ENCODE results near the gene DPEP1. TPM values are rescaled to one million over a fixed set of nuclear protein-coding genes. Genes with fewer than 3 reads are reported as not detected.

DPEP1 gene
- total and polyA plus RNA-seq, 2 experiments from 2014 or later, result 1.7 to 2.3 TPM

DNA sequence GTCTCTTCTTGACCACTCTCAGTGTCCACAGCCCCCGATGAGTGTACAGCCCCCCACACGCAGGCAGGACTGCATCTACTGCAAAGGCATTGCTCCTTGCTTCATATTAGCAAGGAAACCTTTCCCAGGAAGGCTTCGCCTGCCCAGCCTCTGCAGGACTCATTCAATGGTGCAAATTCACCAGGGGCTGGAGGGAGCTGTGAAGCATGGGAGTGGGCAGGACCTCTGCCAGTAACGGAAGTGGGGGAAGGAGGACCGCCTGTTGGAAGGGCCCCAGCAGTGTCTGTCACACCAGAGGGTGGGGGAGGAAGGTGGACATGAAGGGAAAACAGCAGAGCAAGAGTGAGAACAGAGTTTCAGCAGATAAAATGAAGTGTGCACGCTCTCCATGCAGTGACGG lies 46.7 kb downstream of the DPEP1 start (continued):
- TF ChIP-seq, protein P1, sequence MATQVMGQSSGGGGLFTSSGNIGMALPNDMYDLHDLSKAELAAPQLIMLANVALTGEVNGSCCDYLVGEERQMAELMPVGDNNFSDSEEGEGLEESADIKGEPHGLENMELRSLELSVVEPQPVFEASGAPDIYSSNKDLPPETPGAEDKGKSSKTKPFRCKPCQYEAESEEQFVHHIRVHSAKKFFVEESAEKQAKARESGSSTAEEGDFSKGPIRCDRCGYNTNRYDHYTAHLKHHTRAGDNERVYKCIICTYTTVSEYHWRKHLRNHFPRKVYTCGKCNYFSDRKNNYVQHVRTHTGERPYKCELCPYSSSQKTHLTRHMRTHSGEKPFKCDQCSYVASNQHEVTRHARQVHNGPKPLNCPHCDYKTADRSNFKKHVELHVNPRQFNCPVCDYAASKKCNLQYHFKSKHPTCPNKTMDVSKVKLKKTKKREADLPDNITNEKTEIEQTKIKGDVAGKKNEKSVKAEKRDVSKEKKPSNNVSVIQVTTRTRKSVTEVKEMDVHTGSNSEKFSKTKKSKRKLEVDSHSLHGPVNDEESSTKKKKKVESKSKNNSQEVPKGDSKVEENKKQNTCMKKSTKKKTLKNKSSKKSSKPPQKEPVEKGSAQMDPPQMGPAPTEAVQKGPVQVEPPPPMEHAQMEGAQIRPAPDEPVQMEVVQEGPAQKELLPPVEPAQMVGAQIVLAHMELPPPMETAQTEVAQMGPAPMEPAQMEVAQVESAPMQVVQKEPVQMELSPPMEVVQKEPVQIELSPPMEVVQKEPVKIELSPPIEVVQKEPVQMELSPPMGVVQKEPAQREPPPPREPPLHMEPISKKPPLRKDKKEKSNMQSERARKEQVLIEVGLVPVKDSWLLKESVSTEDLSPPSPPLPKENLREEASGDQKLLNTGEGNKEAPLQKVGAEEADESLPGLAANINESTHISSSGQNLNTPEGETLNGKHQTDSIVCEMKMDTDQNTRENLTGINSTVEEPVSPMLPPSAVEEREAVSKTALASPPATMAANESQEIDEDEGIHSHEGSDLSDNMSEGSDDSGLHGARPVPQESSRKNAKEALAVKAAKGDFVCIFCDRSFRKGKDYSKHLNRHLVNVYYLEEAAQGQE (IDR thresholded peaks at IDR 0.05; ENCODE audit: unreplicated experiment), result no peak
- no peak for TF ChIP-seq POLR2AphosphoS5 (IDR thresholded peaks at IDR 0.05; ENCODE audit: low read depth)

DNA sequence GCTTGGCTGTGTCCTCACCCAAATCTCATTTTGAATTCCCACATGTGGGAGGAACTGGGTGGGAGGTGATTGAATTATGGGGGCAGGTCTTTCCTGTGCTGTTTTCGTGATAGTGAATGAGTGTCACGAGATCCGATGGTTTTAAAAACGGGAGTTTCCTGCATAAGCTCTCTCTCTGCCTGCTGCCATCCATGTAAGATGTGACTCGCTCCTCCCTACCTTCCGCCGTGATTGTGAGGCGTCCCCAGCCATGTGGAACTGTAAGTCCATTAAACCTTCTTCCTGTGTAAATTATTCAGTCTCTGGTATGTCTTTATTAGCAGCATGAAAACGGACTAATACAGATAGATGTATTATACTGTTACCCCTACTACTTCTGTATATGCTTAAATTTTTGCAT lies 47.8 kb downstream of the DPEP1 start:
- 0 out of 2 replicates have a peak, but pooled peaks cover 4% of the 10 kb centered on the region for H4K20me1 ChIP-seq (replicated peaks; ENCODE audit: insufficient read depth)
- Mint-ChIP-seq H3K9me3 (peaks cover 15% of the 10 kb centered on the region), H3K27ac (no peak overlapping the region), H3K27me3 (ENCODE audit: insufficient read depth, low read depth, poor library complexity) (peaks cover 8% of the 10 kb centered on the region), H3K4me1 (peaks cover 8% of the 10 kb centered on the region), H3K36me3 (ENCODE audit: low read depth) (peaks cover 71% of the 10 kb centered on the region), H3K4me3 (no peak overlapping the region; the same call in 2 of the 3 replicates)
- no peak for DNase-seq (ENCODE audit: low spot score)
- no peak overlapping the region for H3K27ac ChIP-seq (ENCODE audit: low read depth)
- peaks cover 12% of the 10 kb centered on the region for H3K36me3 ChIP-seq (ENCODE audit: insufficient read depth)
- ATAC-seq, result no peak
- H3K4me3 ChIP-seq, result no peak overlapping the region
- no peak overlapping the region for H2AFZ ChIP-seq
- no peaks in the 10 kb centered on the region for H3K9me2 ChIP-seq (ENCODE audit: insufficient read depth)
- H3K27me3 ChIP-seq (ENCODE audit: insufficient read depth), result no peaks in the 10 kb centered on the region
- no peak overlapping the region for H3K4me2 ChIP-seq
- H3K79me2 ChIP-seq (replicated peaks; ENCODE audit: insufficient read depth), result peaks cover 26% of the 10 kb centered on the region
- no peaks in the 10 kb centered on the region for H3F3A ChIP-seq (replicated peaks; ENCODE audit: low read depth)
- peaks cover 7% of the 10 kb centered on the region; the same call in 1 of the 2 replicates for H3K4me1 ChIP-seq (ENCODE audit: insufficient read depth)
- TF ChIP-seq CREB1 (CRISPR knock-in tag; IDR thresholded peaks at IDR 0.05; ENCODE audit: low read depth), result no peak
- TF ChIP-seq EZH2phosphoT487 (IDR thresholded peaks at IDR 0.05; ENCODE audit: unreplicated experiment), result no peak
- no peak for TF ChIP-seq ZNF114 (CRISPR knock-in tag; IDR thresholded peaks at IDR 0.05)
- TF ChIP-seq, protein P1 (IDR thresholded peaks at IDR 0.05; ENCODE audit: unreplicated experiment), result no peak
- no peak for TF ChIP-seq EZH2 (IDR thresholded peaks at IDR 0.05; ENCODE audit: low read depth, unreplicated experiment)
- TF ChIP-seq, protein P2, sequence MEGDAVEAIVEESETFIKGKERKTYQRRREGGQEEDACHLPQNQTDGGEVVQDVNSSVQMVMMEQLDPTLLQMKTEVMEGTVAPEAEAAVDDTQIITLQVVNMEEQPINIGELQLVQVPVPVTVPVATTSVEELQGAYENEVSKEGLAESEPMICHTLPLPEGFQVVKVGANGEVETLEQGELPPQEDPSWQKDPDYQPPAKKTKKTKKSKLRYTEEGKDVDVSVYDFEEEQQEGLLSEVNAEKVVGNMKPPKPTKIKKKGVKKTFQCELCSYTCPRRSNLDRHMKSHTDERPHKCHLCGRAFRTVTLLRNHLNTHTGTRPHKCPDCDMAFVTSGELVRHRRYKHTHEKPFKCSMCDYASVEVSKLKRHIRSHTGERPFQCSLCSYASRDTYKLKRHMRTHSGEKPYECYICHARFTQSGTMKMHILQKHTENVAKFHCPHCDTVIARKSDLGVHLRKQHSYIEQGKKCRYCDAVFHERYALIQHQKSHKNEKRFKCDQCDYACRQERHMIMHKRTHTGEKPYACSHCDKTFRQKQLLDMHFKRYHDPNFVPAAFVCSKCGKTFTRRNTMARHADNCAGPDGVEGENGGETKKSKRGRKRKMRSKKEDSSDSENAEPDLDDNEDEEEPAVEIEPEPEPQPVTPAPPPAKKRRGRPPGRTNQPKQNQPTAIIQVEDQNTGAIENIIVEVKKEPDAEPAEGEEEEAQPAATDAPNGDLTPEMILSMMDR (conservative IDR thresholded peaks at IDR 0.05; ENCODE audit: low read depth in 2 of 2), result no peak
- no peak for TF ChIP-seq STAT1 (IDR thresholded peaks at IDR 0.05; ENCODE audit: unreplicated experiment)
- TF ChIP-seq ZNF331 (CRISPR knock-in tag; IDR thresholded peaks at IDR 0.05; ENCODE audit: low read depth), result no peak
- TF ChIP-seq, protein P3, sequence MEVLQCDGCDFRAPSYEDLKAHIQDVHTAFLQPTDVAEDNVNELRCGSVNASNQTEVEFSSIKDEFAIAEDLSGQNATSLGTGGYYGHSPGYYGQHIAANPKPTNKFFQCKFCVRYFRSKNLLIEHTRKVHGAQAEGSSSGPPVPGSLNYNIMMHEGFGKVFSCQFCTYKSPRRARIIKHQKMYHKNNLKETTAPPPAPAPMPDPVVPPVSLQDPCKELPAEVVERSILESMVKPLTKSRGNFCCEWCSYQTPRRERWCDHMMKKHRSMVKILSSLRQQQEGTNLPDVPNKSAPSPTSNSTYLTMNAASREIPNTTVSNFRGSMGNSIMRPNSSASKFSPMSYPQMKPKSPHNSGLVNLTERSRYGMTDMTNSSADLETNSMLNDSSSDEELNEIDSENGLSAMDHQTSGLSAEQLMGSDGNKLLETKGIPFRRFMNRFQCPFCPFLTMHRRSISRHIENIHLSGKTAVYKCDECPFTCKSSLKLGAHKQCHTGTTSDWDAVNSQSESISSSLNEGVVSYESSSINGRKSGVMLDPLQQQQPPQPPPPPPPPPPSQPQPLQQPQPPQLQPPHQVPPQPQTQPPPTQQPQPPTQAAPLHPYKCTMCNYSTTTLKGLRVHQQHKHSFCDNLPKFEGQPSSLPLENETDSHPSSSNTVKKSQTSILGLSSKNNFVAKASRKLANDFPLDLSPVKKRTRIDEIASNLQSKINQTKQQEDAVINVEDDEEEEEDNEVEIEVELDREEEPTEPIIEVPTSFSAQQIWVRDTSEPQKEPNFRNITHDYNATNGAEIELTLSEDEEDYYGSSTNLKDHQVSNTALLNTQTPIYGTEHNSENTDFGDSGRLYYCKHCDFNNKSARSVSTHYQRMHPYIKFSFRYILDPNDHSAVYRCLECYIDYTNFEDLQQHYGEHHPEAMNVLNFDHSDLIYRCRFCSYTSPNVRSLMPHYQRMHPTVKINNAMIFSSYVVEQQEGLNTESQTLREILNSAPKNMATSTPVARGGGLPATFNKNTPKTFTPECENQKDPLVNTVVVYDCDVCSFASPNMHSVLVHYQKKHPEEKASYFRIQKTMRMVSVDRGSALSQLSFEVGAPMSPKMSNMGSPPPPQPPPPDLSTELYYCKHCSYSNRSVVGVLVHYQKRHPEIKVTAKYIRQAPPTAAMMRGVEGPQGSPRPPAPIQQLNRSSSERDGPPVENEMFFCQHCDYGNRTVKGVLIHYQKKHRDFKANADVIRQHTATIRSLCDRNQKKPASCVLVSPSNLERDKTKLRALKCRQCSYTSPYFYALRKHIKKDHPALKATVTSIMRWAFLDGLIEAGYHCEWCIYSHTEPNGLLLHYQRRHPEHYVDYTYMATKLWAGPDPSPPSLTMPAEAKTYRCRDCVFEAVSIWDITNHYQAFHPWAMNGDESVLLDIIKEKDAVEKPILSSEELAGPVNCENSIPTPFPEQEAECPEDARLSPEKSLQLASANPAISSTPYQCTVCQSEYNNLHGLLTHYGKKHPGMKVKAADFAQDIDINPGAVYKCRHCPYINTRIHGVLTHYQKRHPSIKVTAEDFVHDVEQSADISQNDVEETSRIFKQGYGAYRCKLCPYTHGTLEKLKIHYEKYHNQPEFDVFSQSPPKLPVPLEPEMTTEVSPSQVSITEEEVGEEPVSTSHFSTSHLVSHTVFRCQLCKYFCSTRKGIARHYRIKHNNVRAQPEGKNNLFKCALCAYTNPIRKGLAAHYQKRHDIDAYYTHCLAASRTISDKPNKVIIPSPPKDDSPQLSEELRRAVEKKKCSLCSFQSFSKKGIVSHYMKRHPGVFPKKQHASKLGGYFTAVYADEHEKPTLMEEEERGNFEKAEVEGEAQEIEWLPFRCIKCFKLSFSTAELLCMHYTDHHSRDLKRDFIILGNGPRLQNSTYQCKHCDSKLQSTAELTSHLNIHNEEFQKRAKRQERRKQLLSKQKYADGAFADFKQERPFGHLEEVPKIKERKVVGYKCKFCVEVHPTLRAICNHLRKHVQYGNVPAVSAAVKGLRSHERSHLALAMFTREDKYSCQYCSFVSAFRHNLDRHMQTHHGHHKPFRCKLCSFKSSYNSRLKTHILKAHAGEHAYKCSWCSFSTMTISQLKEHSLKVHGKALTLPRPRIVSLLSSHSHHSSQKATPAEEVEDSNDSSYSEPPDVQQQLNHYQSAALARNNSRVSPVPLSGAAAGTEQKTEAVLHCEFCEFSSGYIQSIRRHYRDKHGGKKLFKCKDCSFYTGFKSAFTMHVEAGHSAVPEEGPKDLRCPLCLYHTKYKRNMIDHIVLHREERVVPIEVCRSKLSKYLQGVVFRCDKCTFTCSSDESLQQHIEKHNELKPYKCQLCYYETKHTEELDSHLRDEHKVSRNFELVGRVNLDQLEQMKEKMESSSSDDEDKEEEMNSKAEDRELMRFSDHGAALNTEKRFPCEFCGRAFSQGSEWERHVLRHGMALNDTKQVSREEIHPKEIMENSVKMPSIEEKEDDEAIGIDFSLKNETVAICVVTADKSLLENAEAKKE (CRISPR knock-in tag; IDR thresholded peaks at IDR 0.05), result no peak
- TF ChIP-seq POLR2AphosphoS5 (IDR thresholded peaks at IDR 0.05; ENCODE audit: low read depth), result no peak

All from GM23338 (cell line).